ENCODE measurements around the gene ASTN2.

ASTN2 gene

GRCh38 chr9:116806075-116806474 lies 608.8 kb downstream of the ASTN2 start:
- peak; percentile 23 for DNase-seq (ENCODE audit: low read depth)
- H3K4me3 ChIP-seq (ENCODE audit: low read depth, low read length): no peak overlapping the region
- TF ChIP-seq MYC (IDR thresholded peaks at IDR 0.05; ENCODE audit: low read depth, low read length) (no peak), MAX (IDR thresholded peaks at IDR 0.05; ENCODE audit: low read depth, low read length) (no peak), POLR2A (IDR thresholded peaks at IDR 0.05; ENCODE audit: extremely low read depth, insufficient read length) (no peak), CTCF (IDR thresholded peaks at IDR 0.05; ENCODE audit: low read depth, low read length) (no peak)

- H3K4me3 ChIP-seq (ENCODE audit: low read depth, low read length): no peak overlapping the region
- TF ChIP-seq CTCF (IDR thresholded peaks at IDR 0.05; ENCODE audit: low read depth, low read length): no peak
- no peak for TF ChIP-seq POLR2A (IDR thresholded peaks at IDR 0.05; ENCODE audit: extremely low read depth, insufficient read length)
- TF ChIP-seq MAX (IDR thresholded peaks at IDR 0.05; ENCODE audit: low read depth, low read length): no peak
- no peak for TF ChIP-seq MYC (IDR thresholded peaks at IDR 0.05; ENCODE audit: low read depth, low read length)
- no peak for DNase-seq (ENCODE audit: low read depth)
Measured at GRCh38 chr9:116800885-116801284, 614.0 kb downstream of the ASTN2 start.

GRCh38 chr9:116800074-116800473 lies 614.8 kb downstream of the ASTN2 start:
- TF ChIP-seq MAX (IDR thresholded peaks at IDR 0.05; ENCODE audit: low read depth, low read length): no peak
- no peak for TF ChIP-seq MYC (IDR thresholded peaks at IDR 0.05; ENCODE audit: low read depth, low read length)
- no peak for TF ChIP-seq POLR2A (IDR thresholded peaks at IDR 0.05; ENCODE audit: extremely low read depth, insufficient read length)
- no peak for TF ChIP-seq CTCF (IDR thresholded peaks at IDR 0.05; ENCODE audit: low read depth, low read length)
- H3K4me3 ChIP-seq (ENCODE audit: low read depth, low read length): no peak overlapping the region
- DNase-seq (ENCODE audit: low read depth): no peak

GRCh38 chr9:116798521-116798920 lies 616.3 kb downstream of the ASTN2 start:
- no peak for DNase-seq (ENCODE audit: low read depth)
- TF ChIP-seq POLR2A (IDR thresholded peaks at IDR 0.05; ENCODE audit: extremely low read depth, insufficient read length) (no peak), MYC (IDR thresholded peaks at IDR 0.05; ENCODE audit: low read depth, low read length) (no peak)

GRCh38 chr9:116797276-116797675 lies 617.6 kb downstream of the ASTN2 start:
- DNase-seq (ENCODE audit: low read depth): no peak
- H3K4me3 ChIP-seq (ENCODE audit: low read depth, low read length): no peak overlapping the region
- no peak for TF ChIP-seq CTCF (IDR thresholded peaks at IDR 0.05; ENCODE audit: low read depth, low read length)
- no peak for TF ChIP-seq MAX (IDR thresholded peaks at IDR 0.05; ENCODE audit: low read depth, low read length)
- no peak for TF ChIP-seq MYC (IDR thresholded peaks at IDR 0.05; ENCODE audit: low read depth, low read length)
- TF ChIP-seq POLR2A (IDR thresholded peaks at IDR 0.05; ENCODE audit: extremely low read depth, insufficient read length): no peak

More at GRCh38 chr9:116798521-116798920, 616.3 kb downstream of the ASTN2 start:
- H3K4me3 ChIP-seq (ENCODE audit: low read depth, low read length): no peak overlapping the region

- no peak overlapping the region for H3K4me3 ChIP-seq (ENCODE audit: low read depth, low read length)
- no peak for DNase-seq (ENCODE audit: low read depth)
- no peak for TF ChIP-seq MYC (IDR thresholded peaks at IDR 0.05; ENCODE audit: low read depth, low read length)
- TF ChIP-seq MAX (IDR thresholded peaks at IDR 0.05; ENCODE audit: low read depth, low read length): no peak
- no peak for TF ChIP-seq CTCF (IDR thresholded peaks at IDR 0.05; ENCODE audit: low read depth, low read length)
- no peak for TF ChIP-seq POLR2A (IDR thresholded peaks at IDR 0.05; ENCODE audit: extremely low read depth, insufficient read length)
Measured at GRCh38 chr9:116796669-116797068, 618.2 kb downstream of the ASTN2 start.
